OCI-LY7 (cell line): ENCODE data around the gene ALDOA. TPM values are rescaled to one million over a fixed set of nuclear protein-coding genes. Genes with fewer than 3 reads are reported as not detected.

ENCODE experiments used
- BruUV-seq: library from RNA; stranded (reverse); fragments of 400-500 nt; replicated peaks from 2 replicates; lab custom pipeline; 2021; lab: Mats Ljungman, UMichigan
- CTCF ChIA-PET: fragments of 300-600 bp; sonication (Branson Sonifier 250); formaldehyde crosslinking; loops from one replicate; lab custom pipeline; 2022; ENCODE audit warnings: antibody characterized with exemption; ENCODE audit not compliant: unreplicated experiment; lab: Charles Lee
- POLR2A ChIA-PET: fragments of 300-600 bp; sonication (Branson Sonifier 250); formaldehyde crosslinking; loops from one replicate; lab custom pipeline; 2022; ENCODE audit warnings: antibody characterized with exemption; lab: Charles Lee
- DNase-seq: peaks from one replicate; pipeline ENCODE4 v3.0.0-alpha.2; 2015; ENCODE audit warnings: low spot score
- H2AFZ ChIP-seq: fragments of 200-600 bp; sonication (generic), shearing (Covaris generic); 2 replicates; pipeline ENCODE4 v1.6.1; 2014; ENCODE audit warnings: mild to moderate bottlenecking, antibody characterized with exemption, low read length, moderate library complexity
- H3K27ac ChIP-seq: fragments of 200-600 bp; sonication (generic); 2 replicates; pipeline ENCODE4 v1.5.1; 2014; ENCODE audit warnings: mixed run types, low read depth, mild to moderate bottlenecking, moderate library complexity, low read length, inconsistent platforms; ENCODE audit not compliant: poor library complexity, severe bottlenecking
- H3K36me3 ChIP-seq: fragments of 200-600 bp; sonication (generic); 2 replicates; pipeline ENCODE4 v1.6.1; 2014; ENCODE audit warnings: mild to moderate bottlenecking, antibody characterized with exemption, low read length, moderate library complexity, mixed read lengths; ENCODE audit not compliant: insufficient read depth
- H3K4me1 ChIP-seq: fragments of 200-600 bp; sonication (generic); 2 replicates; pipeline ENCODE4 v1.5.1; 2014; ENCODE audit warnings: mild to moderate bottlenecking, low read length; ENCODE audit not compliant: insufficient read depth, poor library complexity, severe bottlenecking
- H3K4me2 ChIP-seq: fragments of 200-600 bp; sonication (generic); 2 replicates; pipeline ENCODE4 v1.6.1; 2014; ENCODE audit warnings: mild to moderate bottlenecking, low read length
- H3K4me3 ChIP-seq: fragments of 200-600 bp; sonication (generic); 2 replicates; pipeline ENCODE4 v1.5.1; 2014; ENCODE audit warnings: mild to moderate bottlenecking, low read depth, low read length; ENCODE audit not compliant: poor library complexity, severe bottlenecking
- H3K79me2 ChIP-seq: fragments of 200-600 bp; sonication (generic); 2 replicates; pipeline ENCODE4 v1.6.1; 2016; ENCODE audit warnings: low read depth, mild to moderate bottlenecking, low read length, moderate library complexity, mixed read lengths; ENCODE audit not compliant: insufficient read depth
- H3K9me2 ChIP-seq: fragments of 200-600 bp; sonication (generic); 2 replicates; pipeline ENCODE4 v1.6.1; 2016; ENCODE audit warnings: mild to moderate bottlenecking, low read length, mixed read lengths; ENCODE audit not compliant: insufficient read depth
- H3K9me3 ChIP-seq: fragments of 200-600 bp; sonication (generic); 2 replicates; pipeline ENCODE4 v1.6.1; 2014; ENCODE audit warnings: mild to moderate bottlenecking, mixed run types, low read length, mixed read lengths
- H4K20me1 ChIP-seq: fragments of 200-600 bp; sonication (generic); 2 replicates; pipeline ENCODE4 v1.6.1; 2014; ENCODE audit warnings: mild to moderate bottlenecking, antibody characterized with exemption, low read length, moderate library complexity, mixed read lengths; ENCODE audit not compliant: insufficient read depth
- EZH2phosphoT487 ChIP-seq: fragments of 200-600 bp; sonication (generic); IDR thresholded peaks from 2 replicates; pipeline ENCODE4 v1.6.1; 2018; ENCODE audit warnings: low read depth, borderline replicate concordance, mild to moderate bottlenecking, mixed run types, antibody characterized with exemption, low read length, moderate library complexity, mixed read lengths
- intact Hi-C: fragments of 100-400 bp; cut with micrococcal nuclease; formaldehyde crosslinking; loops from one replicate; pipeline ENCODE4 v1.10.0; 2022; ENCODE audit not compliant: unreplicated experiment
- total RNA-seq, 2 experiments: library from RNA; depleted of rRNA in 1 of 2; stranded (reverse); fragments of >200 nt in 1 of 2; shearing (Covaris generic) in 1 of 2; gene quantifications; 2 replicates each; pipeline ENCODE4 v1.2.3, GENCODE V29; 2014 to 2022
- TF ChIP-seq, protein P1 (sequence below): fragments of 200-600 bp; sonication (generic); conservative IDR thresholded peaks from 2 replicates; pipeline ENCODE4 v1.5.1; 2014; ENCODE audit warnings: mild to moderate bottlenecking, antibody characterized with exemption, low read length, moderate library complexity, mixed read lengths

Gene ALDOA
- total RNA-seq, 2 experiments from 2014 or later: 809 to 1,029 TPM

DNA sequence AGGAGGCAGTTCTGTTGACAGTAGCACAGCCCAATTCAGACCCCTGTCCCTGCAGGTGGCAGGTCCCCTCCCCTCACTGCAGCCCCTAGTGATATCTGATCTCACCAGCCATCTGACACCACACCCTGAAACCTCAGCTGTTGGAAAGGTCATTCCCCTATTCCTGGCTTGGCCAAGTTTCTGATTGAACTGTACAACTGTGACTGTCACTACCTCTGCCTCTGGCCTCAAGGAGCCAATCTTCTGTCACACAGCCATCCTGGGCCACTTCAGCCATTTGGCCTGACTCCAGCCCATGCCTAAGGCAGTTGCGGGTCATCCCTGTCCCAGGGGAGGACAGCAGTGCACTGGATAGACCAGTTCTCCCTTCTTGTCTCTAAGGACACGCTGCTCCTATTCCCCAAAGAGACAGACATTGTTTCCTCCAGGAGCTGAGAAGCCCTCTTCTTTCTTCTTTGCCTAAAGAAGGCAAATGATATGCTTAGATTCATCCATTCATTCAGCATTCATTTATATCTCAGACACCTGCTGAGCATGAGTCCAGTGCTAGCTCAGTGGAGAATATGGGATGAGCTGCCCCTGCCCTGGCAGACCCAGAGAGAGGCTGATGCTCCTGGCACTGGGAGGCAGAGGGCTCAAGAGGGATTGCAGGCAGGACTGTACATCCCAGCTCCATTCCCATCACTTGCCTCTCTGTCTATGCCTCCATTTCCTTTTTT lies 4.6 kb upstream of the ALDOA start:
- ChIA-PET POLR2A (interaction anchor here (0.7 to 1.1 kb wide), 2 partner anchors 9 to 163 kb away, joined by 3 to 6 read pairs; no protein-coding TSS in a partner anchor), CTCF (no interaction called here)
- Histone ChIP-seq H3K4me3 (no peak overlapping the region), H3K27ac (no peak overlapping the region), H4K20me1 (peaks cover 3% of the 10 kb centered on the region; the same call in 1 of the 2 replicates), H3K4me2 (no peak overlapping the region), H3K9me2 (no peaks in the 10 kb centered on the region), H3K79me2 (peaks cover 11% of the 10 kb centered on the region), H3K4me1 (peaks cover 10% of the 10 kb centered on the region), H2AFZ (no peak overlapping the region), H3K36me3 (peaks cover 4% of the 10 kb centered on the region), H3K9me3 (no peaks in the 10 kb centered on the region)
- BruUV-seq: no TSS peak
- DNase-seq: no peak
- intact Hi-C loops: loop anchor here (10.0 kb wide), 1 partner anchor 294 kb away; the partner anchor contains the start of gene CD2BP2
- TF ChIP-seq, protein P1, sequence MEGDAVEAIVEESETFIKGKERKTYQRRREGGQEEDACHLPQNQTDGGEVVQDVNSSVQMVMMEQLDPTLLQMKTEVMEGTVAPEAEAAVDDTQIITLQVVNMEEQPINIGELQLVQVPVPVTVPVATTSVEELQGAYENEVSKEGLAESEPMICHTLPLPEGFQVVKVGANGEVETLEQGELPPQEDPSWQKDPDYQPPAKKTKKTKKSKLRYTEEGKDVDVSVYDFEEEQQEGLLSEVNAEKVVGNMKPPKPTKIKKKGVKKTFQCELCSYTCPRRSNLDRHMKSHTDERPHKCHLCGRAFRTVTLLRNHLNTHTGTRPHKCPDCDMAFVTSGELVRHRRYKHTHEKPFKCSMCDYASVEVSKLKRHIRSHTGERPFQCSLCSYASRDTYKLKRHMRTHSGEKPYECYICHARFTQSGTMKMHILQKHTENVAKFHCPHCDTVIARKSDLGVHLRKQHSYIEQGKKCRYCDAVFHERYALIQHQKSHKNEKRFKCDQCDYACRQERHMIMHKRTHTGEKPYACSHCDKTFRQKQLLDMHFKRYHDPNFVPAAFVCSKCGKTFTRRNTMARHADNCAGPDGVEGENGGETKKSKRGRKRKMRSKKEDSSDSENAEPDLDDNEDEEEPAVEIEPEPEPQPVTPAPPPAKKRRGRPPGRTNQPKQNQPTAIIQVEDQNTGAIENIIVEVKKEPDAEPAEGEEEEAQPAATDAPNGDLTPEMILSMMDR: no peak
- no peak for TF ChIP-seq EZH2phosphoT487

DNA sequence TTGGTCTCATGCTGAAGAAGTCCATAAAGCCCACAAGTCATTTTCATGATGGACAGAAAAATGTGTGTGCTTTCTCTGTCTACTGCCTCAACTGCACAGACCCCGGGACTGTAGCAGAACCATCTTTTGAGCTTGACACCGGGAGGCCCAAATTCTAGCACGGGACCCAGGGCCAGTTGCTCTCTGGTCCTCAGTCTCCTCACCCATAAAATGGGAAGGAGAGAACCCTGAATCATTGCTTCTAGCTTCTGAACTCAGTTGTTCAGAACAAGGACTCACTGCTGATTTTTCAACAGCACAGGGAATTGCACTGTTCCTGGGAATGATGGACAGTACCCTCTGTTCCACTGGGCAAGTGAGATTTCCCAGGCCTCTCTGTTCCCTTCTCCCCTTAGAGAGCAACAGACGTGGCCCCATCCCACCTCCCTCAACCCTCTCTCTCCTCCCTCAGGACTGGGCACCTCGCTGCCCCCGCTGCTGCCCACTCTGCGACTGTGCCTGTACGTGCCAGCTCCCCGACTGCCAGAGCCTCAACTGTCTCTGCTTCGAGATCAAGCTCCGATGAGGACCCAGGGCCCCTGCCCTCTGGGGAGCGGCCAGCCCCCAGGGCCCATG lies 2.2 kb upstream of the ALDOA start:
- TF ChIP-seq, protein P1: no peak
- TF ChIP-seq EZH2phosphoT487: no peak
- peak overlapping the region; percentile 47; the same call in 1 of the 2 replicates for H2AFZ ChIP-seq
- CTCF ChIA-PET: interaction anchor here (0.8 to 1.2 kb wide), 2 partner anchors 8 to 29 kb away, joined by 4 read pairs; partner anchors contain the start of gene TBX6
- BruUV-seq: no TSS peak
- no peaks in the 10 kb centered on the region for H3K9me3 ChIP-seq
- no peaks in the 10 kb centered on the region for H3K9me2 ChIP-seq
- peaks cover 14% of the 10 kb centered on the region for H4K20me1 ChIP-seq
- H3K4me2 ChIP-seq: peak overlapping the region; percentile 93
- intact Hi-C loops: loop anchor here (10.0 kb wide), 1 partner anchor 291 kb away; the partner anchor contains the start of gene CD2BP2
- peaks cover 28% of the 10 kb centered on the region for H3K36me3 ChIP-seq
- H3K4me1 ChIP-seq: peaks cover 25% of the 10 kb centered on the region
- peak overlapping the region; percentile 86 for H3K27ac ChIP-seq
- peaks cover 35% of the 10 kb centered on the region for H3K79me2 ChIP-seq
- POLR2A ChIA-PET: interaction anchor here (0.7 to 2.3 kb wide), 5 partner anchors 8 to 303 kb away, joined by 3 to 10 read pairs (median 4); partner anchors contain the start of gene TBX6
- DNase-seq: no peak
- peak overlapping the region; percentile 99 for H3K4me3 ChIP-seq
